Memory B cell (primary cell): ENCODE measurements around the gene SLC7A7.

Experiments used
- ATAC-seq: fragments of 150-1000 bp; cut with Tn5 transposase; 2 replicates; pipeline ENCODE4 v1.10.0; 2021; ENCODE audit warnings: low read depth, mild to moderate bottlenecking, moderate library complexity
- DNase-seq, 2 donors: peaks; one replicate each; pipeline ENCODE4 v3.0.0; 2022; ENCODE audit warnings: low spot score in 2 of 2
- H3K27ac Mint-ChIP-seq: one replicate; pipeline ENCODE4 v1.8.0; 2022; ENCODE audit warnings: mild to moderate bottlenecking, moderate library complexity, mixed read lengths
- H3K27me3 Mint-ChIP-seq: one replicate; pipeline ENCODE4 v1.8.0; 2022; ENCODE audit warnings: mixed read lengths
- H3K36me3 Mint-ChIP-seq: one replicate; pipeline ENCODE4 v1.8.0; 2022; ENCODE audit warnings: mild to moderate bottlenecking, mixed read lengths
- H3K4me1 Mint-ChIP-seq: one replicate; pipeline ENCODE4 v1.8.0; 2022; ENCODE audit warnings: mixed read lengths
- H3K4me3 Mint-ChIP-seq: one replicate; pipeline ENCODE4 v1.8.0; 2022; ENCODE audit warnings: mild to moderate bottlenecking, moderate library complexity, mixed read lengths
- H3K9me3 Mint-ChIP-seq: one replicate; pipeline ENCODE4 v1.8.0; 2022; ENCODE audit warnings: mixed read lengths

The SLC7A7 gene

DNA sequence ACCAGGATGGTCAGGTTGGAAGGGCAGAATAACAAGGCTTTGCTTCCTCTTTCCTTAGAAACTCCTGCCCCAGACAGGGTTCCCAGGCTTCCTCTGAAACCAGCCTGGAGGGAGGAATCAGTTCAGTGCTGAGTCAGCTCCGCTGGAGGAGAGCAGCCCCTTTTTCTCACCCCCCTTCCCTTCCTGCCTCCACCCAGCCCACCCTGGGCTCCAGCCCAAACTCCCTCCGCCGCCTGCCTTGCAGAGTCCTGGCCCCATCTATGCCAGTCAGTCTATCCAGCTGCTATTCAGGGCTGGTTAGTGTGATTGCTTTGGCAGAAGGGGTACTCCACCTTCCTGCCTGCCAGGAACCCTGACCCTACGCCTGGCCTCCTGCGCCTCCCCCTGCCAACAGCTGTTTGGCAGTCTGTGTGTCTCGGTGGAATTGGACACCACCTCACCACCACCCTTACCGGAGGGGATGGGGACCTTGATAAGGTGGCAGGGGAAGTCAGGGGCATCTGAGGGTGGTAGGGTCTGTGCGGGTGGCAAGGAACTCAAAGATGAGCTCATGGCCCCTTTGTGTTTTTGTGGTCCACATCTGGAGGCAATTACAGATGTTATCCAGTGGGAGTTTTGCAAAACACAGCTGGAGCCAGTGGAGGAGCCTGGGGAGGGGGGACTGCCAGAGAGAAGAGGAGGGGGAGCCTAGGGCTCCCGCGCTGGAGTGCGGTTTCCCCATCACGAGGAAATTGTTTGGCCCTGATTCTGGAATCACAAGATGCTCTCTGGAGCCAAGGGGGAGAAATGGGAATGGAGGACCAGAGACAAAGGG is 33.3 kb upstream of the SLC7A7 start:
- peaks cover 15% of the 10 kb centered on the region for H3K27me3 Mint-ChIP-seq
- ATAC-seq (no peak), DNase-seq (no peak)
- no peak overlapping the region for H3K27ac Mint-ChIP-seq
- H3K4me3 Mint-ChIP-seq: no peak overlapping the region
- H3K36me3 Mint-ChIP-seq: no peaks in the 10 kb centered on the region
- H3K9me3 Mint-ChIP-seq: no peaks in the 10 kb centered on the region
- H3K4me1 Mint-ChIP-seq: peaks cover 7% of the 10 kb centered on the region

- no peak overlapping the region for H3K27ac Mint-ChIP-seq
- H3K4me3 Mint-ChIP-seq: no peak overlapping the region
- H3K9me3 Mint-ChIP-seq: no peaks in the 10 kb centered on the region
- DNase-seq (no peak), ATAC-seq (no peak)
- no peaks in the 10 kb centered on the region for H3K36me3 Mint-ChIP-seq
- peaks cover 15% of the 10 kb centered on the region for H3K27me3 Mint-ChIP-seq
- H3K4me1 Mint-ChIP-seq: peaks cover 2% of the 10 kb centered on the region
Observed at GRCh38 chr14:22847661-22848341, 32.6 kb upstream of the SLC7A7 start.

- Mint-ChIP-seq H3K9me3 (no peaks in the 10 kb centered on the region), H3K36me3 (no peaks in the 10 kb centered on the region), H3K27me3 (peaks cover 15% of the 10 kb centered on the region), H3K27ac (no peak overlapping the region), H3K4me1 (no peaks in the 10 kb centered on the region), H3K4me3 (no peak overlapping the region)
- ATAC-seq: no peak
- DNase-seq: no peak
Observed at GRCh38 chr14:22846811-22847307, 31.6 kb upstream of the SLC7A7 start.

GRCh38 chr14:22845821-22846625 is 30.8 kb upstream of the SLC7A7 start:
- H3K4me1 Mint-ChIP-seq: no peaks in the 10 kb centered on the region
- no peak for ATAC-seq
- H3K27me3 Mint-ChIP-seq: peaks cover 18% of the 10 kb centered on the region
- H3K27ac Mint-ChIP-seq: no peak overlapping the region
- H3K9me3 Mint-ChIP-seq: no peaks in the 10 kb centered on the region
- no peaks in the 10 kb centered on the region for H3K36me3 Mint-ChIP-seq
- no peak for DNase-seq
- no peak overlapping the region for H3K4me3 Mint-ChIP-seq

- no peak for DNase-seq
- H3K9me3 Mint-ChIP-seq: no peaks in the 10 kb centered on the region
- H3K36me3 Mint-ChIP-seq: no peaks in the 10 kb centered on the region
- H3K4me3 Mint-ChIP-seq: no peak overlapping the region
- H3K27me3 Mint-ChIP-seq: peaks cover 18% of the 10 kb centered on the region
- no peak for ATAC-seq
- H3K27ac Mint-ChIP-seq: no peak overlapping the region
- no peaks in the 10 kb centered on the region for H3K4me1 Mint-ChIP-seq
Observed at GRCh38 chr14:22845103-22845394, 29.8 kb upstream of the SLC7A7 start.

DNA sequence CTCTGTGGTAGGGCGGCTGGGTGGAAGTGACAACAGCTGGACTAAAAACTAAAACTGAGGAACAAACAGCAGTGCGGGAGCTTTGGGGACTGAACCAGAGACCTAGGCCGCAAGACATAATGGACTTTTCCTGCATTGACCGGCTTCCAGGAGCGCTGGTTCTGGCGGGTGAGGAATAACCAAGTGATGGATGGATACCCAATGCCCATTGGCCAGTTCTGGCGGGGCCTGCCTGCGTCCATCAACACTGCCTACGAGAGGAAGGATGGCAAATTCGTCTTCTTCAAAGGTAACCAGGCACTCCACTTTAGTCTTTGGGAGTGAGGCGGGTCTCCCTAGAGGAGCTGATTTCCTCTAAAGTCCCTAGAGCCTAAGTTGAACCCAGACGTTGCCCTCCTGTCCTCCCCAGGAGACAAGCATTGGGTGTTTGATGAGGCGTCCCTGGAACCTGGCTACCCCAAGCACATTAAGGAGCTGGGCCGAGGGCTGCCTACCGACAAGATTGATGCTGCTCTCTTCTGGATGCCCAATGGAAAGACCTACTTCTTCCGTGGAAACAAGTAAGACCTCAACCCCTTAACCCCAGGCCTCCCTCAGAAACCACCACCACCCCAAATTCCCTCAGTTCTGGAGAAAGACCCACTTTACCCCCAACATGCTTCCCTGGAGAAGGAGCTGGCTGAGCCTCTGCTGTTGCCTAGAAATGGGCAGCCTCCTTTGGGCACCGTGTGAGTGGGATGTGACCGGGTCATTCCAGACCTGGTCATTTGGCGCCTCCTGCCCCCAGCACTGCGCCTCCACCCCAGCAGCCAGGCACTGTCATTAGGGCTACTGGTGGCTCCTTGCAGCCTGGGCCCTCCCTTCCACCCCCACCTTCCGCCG is 29.2 kb upstream of the SLC7A7 start:
- H3K4me1 Mint-ChIP-seq: no peaks in the 10 kb centered on the region
- no peaks in the 10 kb centered on the region for H3K36me3 Mint-ChIP-seq
- peaks cover 18% of the 10 kb centered on the region for H3K27me3 Mint-ChIP-seq
- no peak for ATAC-seq
- no peak overlapping the region for H3K4me3 Mint-ChIP-seq
- H3K9me3 Mint-ChIP-seq: no peaks in the 10 kb centered on the region
- no peak for DNase-seq
- no peak overlapping the region for H3K27ac Mint-ChIP-seq

DNA sequence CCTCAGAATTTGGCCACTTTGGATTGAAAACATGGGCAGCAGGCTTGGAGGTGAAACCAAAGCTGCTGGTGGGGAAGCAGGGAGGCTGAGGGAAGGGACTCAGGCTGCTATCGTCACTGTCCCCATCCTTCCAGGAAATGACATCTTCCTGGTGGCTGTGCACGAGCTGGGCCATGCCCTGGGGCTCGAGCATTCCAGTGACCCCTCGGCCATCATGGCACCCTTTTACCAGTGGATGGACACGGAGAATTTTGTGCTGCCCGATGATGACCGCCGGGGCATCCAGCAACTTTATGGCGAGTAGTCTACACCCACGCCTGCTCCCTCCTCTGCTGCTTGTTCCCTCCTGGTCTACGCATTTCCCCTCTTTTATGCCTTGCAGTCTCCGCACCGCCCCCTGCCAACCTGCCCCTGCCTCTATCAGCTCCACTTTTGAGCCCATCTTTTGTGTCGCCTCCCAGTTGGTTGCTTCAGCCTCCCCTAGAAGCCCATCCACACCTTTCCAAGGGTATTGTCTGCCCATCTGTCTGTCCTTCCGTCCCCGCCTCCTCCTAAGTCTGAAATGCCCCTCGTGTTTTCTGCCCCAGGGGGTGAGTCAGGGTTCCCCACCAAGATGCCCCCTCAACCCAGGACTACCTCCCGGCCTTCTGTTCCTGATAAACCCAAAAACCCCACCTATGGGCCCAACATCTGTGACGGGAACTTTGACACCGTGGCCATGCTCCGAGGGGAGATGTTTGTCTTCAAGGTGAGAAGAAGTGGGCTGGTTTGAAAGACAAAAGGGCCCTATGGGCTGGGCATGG is 28.1 kb upstream of the SLC7A7 start:
- ATAC-seq (no peak), DNase-seq (no peak)
- Mint-ChIP-seq H3K36me3 (no peaks in the 10 kb centered on the region), H3K27ac (no peak overlapping the region), H3K27me3 (peaks cover 20% of the 10 kb centered on the region), H3K4me3 (no peak overlapping the region), H3K9me3 (no peaks in the 10 kb centered on the region), H3K4me1 (no peaks in the 10 kb centered on the region)

GRCh38 chr14:22842211-22843122 is 27.2 kb upstream of the SLC7A7 start:
- DNase-seq: no peak
- H3K4me3 Mint-ChIP-seq: no peak overlapping the region
- no peaks in the 10 kb centered on the region for H3K9me3 Mint-ChIP-seq
- H3K27me3 Mint-ChIP-seq: peaks cover 20% of the 10 kb centered on the region
- H3K4me1 Mint-ChIP-seq: no peaks in the 10 kb centered on the region
- H3K27ac Mint-ChIP-seq: no peak overlapping the region
- no peaks in the 10 kb centered on the region for H3K36me3 Mint-ChIP-seq
- no peak for ATAC-seq

DNA sequence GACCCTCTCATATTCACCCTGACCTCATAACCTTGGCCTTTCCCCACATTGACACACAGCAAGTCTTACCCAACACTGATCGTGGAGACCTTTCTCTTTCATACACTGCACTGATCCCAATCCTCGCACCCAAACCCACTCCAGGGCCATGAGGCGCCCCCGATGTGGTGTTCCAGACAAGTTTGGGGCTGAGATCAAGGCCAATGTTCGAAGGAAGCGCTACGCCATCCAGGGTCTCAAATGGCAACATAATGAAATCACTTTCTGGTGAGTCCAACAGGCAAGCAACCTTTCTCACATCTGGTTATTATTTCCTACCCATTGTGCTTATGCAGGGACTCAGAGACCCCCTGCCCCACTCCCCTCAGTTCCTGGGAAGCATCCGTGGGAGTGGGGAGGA is 26.5 kb upstream of the SLC7A7 start:
- peaks cover 3% of the 10 kb centered on the region for H3K4me1 Mint-ChIP-seq
- no peaks in the 10 kb centered on the region for H3K9me3 Mint-ChIP-seq
- ATAC-seq (no peak), DNase-seq (no peak)
- H3K27me3 Mint-ChIP-seq: peaks cover 20% of the 10 kb centered on the region
- H3K4me3 Mint-ChIP-seq: no peak overlapping the region
- no peaks in the 10 kb centered on the region for H3K36me3 Mint-ChIP-seq
- H3K27ac Mint-ChIP-seq: no peak overlapping the region

DNA sequence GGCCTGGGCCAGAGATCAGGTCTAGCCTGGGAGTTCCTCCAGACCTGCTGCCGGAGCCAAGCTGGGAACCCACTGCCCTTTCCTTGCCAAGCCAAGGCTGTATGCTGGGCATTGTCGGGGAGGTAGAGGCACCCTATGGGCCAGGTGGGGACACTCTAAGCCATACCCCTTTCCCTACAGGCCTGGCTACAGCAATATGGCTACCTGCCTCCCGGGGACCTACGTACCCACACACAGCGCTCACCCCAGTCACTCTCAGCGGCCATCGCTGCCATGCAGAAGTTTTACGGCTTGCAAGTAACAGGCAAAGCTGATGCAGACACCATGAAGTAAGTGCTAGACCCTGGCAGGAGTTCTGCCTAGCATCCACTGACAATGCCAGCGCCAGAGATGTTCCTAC is 26.1 kb upstream of the SLC7A7 start:
- H3K9me3 Mint-ChIP-seq: no peaks in the 10 kb centered on the region
- ATAC-seq (no peak), DNase-seq (no peak)
- H3K27ac Mint-ChIP-seq: no peak overlapping the region
- H3K4me3 Mint-ChIP-seq: no peak overlapping the region
- H3K27me3 Mint-ChIP-seq: peaks cover 16% of the 10 kb centered on the region
- H3K4me1 Mint-ChIP-seq: peaks cover 5% of the 10 kb centered on the region
- H3K36me3 Mint-ChIP-seq: peaks cover 1% of the 10 kb centered on the region

GRCh38 chr14:22839159-22839779 is 24.0 kb upstream of the SLC7A7 start:
- H3K4me3 Mint-ChIP-seq: no peak overlapping the region
- H3K27ac Mint-ChIP-seq: no peak overlapping the region
- DNase-seq (no peak), ATAC-seq (no peak)
- H3K9me3 Mint-ChIP-seq: no peaks in the 10 kb centered on the region
- H3K4me1 Mint-ChIP-seq: peaks cover 9% of the 10 kb centered on the region
- peaks cover 5% of the 10 kb centered on the region for H3K36me3 Mint-ChIP-seq
- peaks cover 8% of the 10 kb centered on the region for H3K27me3 Mint-ChIP-seq

GRCh38 chr14:22838631-22839041 is 23.4 kb upstream of the SLC7A7 start:
- peaks cover 5% of the 10 kb centered on the region for H3K36me3 Mint-ChIP-seq
- H3K9me3 Mint-ChIP-seq: no peaks in the 10 kb centered on the region
- DNase-seq (no peak), ATAC-seq (no peak)
- no peak overlapping the region for H3K27ac Mint-ChIP-seq
- peak overlapping the region; percentile 2 for H3K4me3 Mint-ChIP-seq
- peaks cover 8% of the 10 kb centered on the region for H3K27me3 Mint-ChIP-seq
- H3K4me1 Mint-ChIP-seq: peaks cover 9% of the 10 kb centered on the region
